Measurements from ENCODE around the gene HCRTR1. TPM values are rescaled to one million over a fixed set of nuclear protein-coding genes. Genes with fewer than 3 reads are reported as not detected.

Gene HCRTR1
- total and polyA plus RNA-seq, 8 donors, result not detected

DNA sequence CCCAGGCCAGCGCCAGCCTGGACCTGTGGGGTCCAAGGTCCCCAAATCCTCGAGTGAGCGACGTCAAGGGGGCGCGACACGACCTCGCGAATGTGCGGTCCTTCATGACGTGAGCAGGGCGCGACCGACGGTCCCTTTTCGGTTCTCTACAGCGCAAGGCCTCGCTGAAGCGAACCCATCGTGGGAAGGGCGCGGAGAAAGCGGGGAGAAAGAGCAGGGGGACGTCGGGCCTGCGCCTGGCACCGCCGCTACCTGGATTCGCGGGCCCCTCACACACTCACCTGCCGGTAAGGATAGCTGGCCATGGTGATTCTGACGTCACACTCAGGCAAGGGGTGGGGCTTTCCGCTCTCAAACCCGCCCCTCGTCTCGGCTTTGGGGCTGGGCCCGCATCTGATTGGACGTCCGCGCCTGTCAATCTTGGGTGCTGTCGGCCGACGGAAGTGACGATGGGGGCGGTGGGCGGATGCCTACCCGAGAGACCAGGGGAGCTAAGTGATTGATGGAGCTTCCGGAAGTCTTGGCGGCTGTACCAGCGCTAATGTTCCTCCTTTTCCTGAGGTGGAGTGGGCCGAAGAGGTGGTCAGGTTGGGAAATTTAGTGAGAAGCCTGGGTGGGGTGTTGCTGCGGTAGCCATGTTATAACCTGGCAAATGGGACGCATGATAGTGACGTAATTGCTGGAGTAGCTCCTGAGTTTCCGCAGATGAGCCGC is 27.2 kb downstream of the HCRTR1 start, which contains the start of gene PEF1:
TSS of gene PEF1 (minus strand) at position 317 of the 714 bp plus-strand sequence. CDS start at position 305, 12 bp downstream.
- Histone ChIP-seq H3K27me3 (no peaks in the 10 kb centered on the region), H3K4me1 (peaks cover 21 to 52% (median 49%) of the 10 kb centered on the region in 4 donors), H3K4me3 (peak within 1 kb of the TSS; percentile 54 to 94 (median 76)), H3K9me3 (no peaks in the 10 kb centered on the region), H3K36me3 (no peaks in the 10 kb centered on the region), H3K27ac (peak within 1 kb of the TSS; percentile 92 to 100 (median 99))
- intact Hi-C loops (cut with DNase I; ENCODE audit: low total_unique reads), result no loop called here
- TF ChIP-seq, protein P1, sequence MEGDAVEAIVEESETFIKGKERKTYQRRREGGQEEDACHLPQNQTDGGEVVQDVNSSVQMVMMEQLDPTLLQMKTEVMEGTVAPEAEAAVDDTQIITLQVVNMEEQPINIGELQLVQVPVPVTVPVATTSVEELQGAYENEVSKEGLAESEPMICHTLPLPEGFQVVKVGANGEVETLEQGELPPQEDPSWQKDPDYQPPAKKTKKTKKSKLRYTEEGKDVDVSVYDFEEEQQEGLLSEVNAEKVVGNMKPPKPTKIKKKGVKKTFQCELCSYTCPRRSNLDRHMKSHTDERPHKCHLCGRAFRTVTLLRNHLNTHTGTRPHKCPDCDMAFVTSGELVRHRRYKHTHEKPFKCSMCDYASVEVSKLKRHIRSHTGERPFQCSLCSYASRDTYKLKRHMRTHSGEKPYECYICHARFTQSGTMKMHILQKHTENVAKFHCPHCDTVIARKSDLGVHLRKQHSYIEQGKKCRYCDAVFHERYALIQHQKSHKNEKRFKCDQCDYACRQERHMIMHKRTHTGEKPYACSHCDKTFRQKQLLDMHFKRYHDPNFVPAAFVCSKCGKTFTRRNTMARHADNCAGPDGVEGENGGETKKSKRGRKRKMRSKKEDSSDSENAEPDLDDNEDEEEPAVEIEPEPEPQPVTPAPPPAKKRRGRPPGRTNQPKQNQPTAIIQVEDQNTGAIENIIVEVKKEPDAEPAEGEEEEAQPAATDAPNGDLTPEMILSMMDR (IDR thresholded peaks at IDR 0.05), result no peak
- TF ChIP-seq POLR2A (IDR thresholded peaks at IDR 0.05) (peak in 2 of 4 donors; percentile 40 to 53), EP300 (IDR thresholded peaks at IDR 0.05) (peak; percentile 17), POLR2AphosphoS5 (IDR thresholded peaks at IDR 0.05) (peak; percentile 75 to 93 (median 85))
- 0% methylated on average over 31 to 56 of the region's 56 CpGs for WGBS, 5 donors
- DNase-seq, result peak; percentile 99

DNA sequence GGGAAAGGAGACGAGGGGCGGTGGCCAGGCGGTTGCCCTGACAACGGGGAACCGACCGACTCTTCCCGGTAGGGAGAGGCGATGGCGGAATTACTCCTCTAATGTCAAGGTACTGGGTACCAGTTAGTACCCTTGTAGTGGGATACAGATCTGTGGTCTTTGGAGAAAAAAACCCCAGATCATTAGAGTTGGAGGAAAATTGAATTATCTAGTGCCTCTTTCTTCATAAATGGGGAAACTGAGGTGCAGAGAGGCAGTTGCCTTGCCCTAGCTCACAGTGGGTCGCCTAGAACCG is 27.7 kb downstream of the HCRTR1 start:
- peaks cover 17 to 48% (median 44%) of the 10 kb centered on the region in 4 donors for H3K4me1 ChIP-seq
- no peaks in the 10 kb centered on the region for H3K27me3 ChIP-seq
- DNase-seq, result no peak
- intact Hi-C loops (cut with DNase I; ENCODE audit: low total_unique reads), result no loop called here
- H3K27ac ChIP-seq, result peak overlapping the region; percentile 92 to 100 (median 99)
- peak overlapping the region; percentile 54 to 94 (median 76) for H3K4me3 ChIP-seq
- 0 to 2% (median 1%) methylated on average over 11 of the region's 11 CpGs for WGBS, 5 donors
- TF ChIP-seq, protein P1 (IDR thresholded peaks at IDR 0.05), result no peak
- peak in 2 of 3 donors; percentile 18 to 36 for TF ChIP-seq POLR2AphosphoS5 (IDR thresholded peaks at IDR 0.05)
- no peaks in the 10 kb centered on the region for H3K9me3 ChIP-seq
- no peaks in the 10 kb centered on the region for H3K36me3 ChIP-seq

DNA sequence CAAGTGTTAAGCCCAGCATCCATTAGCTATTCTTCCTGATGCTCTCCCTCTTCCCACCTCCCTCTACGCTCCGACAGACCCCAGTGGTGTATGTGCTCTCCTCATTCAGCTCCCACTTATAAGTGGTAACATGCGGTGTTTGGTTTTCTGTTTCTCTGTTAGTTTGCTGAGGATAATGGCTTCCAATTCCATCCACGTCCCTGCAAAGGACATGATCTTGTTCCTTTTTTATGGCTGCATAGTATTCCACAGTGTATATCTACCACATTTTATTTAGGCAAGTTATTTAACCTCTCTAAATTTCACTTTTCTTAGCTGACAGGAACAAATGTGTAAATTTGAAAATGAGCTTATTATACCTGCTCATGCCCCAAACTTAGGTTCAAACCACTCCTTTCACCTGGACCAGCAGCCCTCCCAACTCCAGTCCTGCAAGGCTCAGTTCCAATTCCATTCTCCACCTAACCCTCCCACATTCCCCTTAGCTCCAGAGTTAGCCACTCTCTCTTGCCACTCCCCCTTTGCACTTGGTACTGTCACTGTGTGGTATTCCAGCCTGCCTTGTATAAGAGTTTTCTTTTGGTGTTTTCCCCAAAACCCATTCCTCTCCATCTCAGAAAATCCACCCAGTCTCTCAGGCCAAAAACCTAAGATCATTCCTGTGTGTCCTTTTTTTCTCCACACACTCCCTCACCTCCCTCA is 28.9 kb downstream of the HCRTR1 start:
- intact Hi-C loops (cut with DNase I; ENCODE audit: low total_unique reads), result no loop called here
- Histone ChIP-seq H3K9me3 (no peaks in the 10 kb centered on the region), H3K27me3 (no peaks in the 10 kb centered on the region), H3K27ac (no peak overlapping the region), H3K36me3 (no peaks in the 10 kb centered on the region), H3K4me3 (no peak overlapping the region), H3K4me1 (peaks cover 23 to 48% (median 39%) of the 10 kb centered on the region in 4 donors)
- 94 to 99% (median 97%) methylated on average over 4 of the region's 4 CpGs for WGBS, 5 donors
- DNase-seq, result no peak
- no peak for TF ChIP-seq POLR2AphosphoS5 (IDR thresholded peaks at IDR 0.05)
- TF ChIP-seq, protein P1 (IDR thresholded peaks at IDR 0.05), result no peak
- TF ChIP-seq EP300 (IDR thresholded peaks at IDR 0.05), result no peak
- no peak for TF ChIP-seq POLR2A (IDR thresholded peaks at IDR 0.05)

DNA sequence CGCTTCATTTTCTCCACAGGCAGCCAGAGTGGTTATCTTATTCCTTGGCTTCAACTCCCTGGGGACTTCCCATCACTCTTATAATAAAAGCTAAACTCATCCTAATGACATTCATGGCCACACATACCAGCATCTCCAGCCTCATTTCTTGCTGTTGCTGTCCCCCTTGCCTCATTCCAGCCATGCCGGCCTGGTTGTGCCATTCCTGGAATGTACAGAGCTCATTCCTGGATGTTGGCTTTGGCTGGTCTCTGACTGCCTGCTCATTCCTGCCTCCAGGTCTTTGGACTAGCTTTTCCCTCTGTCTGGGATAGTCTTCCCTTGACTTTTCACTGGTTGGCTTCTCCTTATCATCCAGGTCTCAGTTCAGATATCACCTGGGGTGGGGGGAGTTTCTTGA is 29.6 kb downstream of the HCRTR1 start:
- Histone ChIP-seq H3K9me3 (no peaks in the 10 kb centered on the region), H3K27ac (no peak overlapping the region), H3K27me3 (no peaks in the 10 kb centered on the region), H3K4me3 (no peak overlapping the region), H3K4me1 (peaks cover 23 to 45% (median 33%) of the 10 kb centered on the region in 4 donors), H3K36me3 (peaks cover 0 to 5% (median 2%) of the 10 kb centered on the region in 4 donors)
- no peak for DNase-seq
- intact Hi-C loops (cut with DNase I; ENCODE audit: low total_unique reads), result no loop called here
- 76 to 96% (median 86%) methylated on average over 2 of the region's 2 CpGs for WGBS, 5 donors
- TF ChIP-seq POLR2A (IDR thresholded peaks at IDR 0.05) (no peak), EP300 (IDR thresholded peaks at IDR 0.05) (no peak), POLR2AphosphoS5 (IDR thresholded peaks at IDR 0.05) (no peak)
- TF ChIP-seq, protein P1 (IDR thresholded peaks at IDR 0.05), result no peak
